HepG2 (cell line): ENCODE data around the gene LGALS7B. TPM values are rescaled to one million over a fixed set of nuclear protein-coding genes. Genes with fewer than 3 reads are reported as not detected.

Experiments
- AHR ChIP-seq: IDR thresholded peaks from 2 replicates; pipeline ENCODE4 v1.6.1; 2018; ENCODE audit warnings: missing genetic modification reagents, missing compliant biosample characterization
- GLI4 ChIP-seq: sonication (generic); formaldehyde crosslinking; IDR thresholded peaks from 2 replicates; pipeline ENCODE4 v1.5.1; 2020; ENCODE audit warnings: missing genetic modification reagents, mild to moderate bottlenecking, moderate library complexity, borderline replicate concordance
- HNF4G ChIP-seq, 2 experiments: sonication (generic) in 1 of 2; formaldehyde crosslinking in 1 of 2; IDR thresholded peaks; 2 replicates each; pipeline versions ENCODE4 v1.4.0 to v1.6.1; 2011 to 2020; ENCODE audit warnings: borderline replicate concordance in 2 of 2, low read depth in 2 of 2, mild to moderate bottlenecking in 2 of 2, low read length in 1 of 2, missing genetic modification reagents in 1 of 2, moderate library complexity in 1 of 2
- HNRNPUL1 ChIP-seq: fragments of 200-400 bp; formaldehyde crosslinking; IDR thresholded peaks from 2 replicates; pipeline ENCODE4 v1.6.1; 2017; ENCODE audit warnings: low read depth, mild to moderate bottlenecking, low read length, moderate library complexity
- KLF13 ChIP-seq: sonication (generic); formaldehyde crosslinking; IDR thresholded peaks from 2 replicates; pipeline ENCODE4 v1.4.0; 2020; ENCODE audit warnings: mild to moderate bottlenecking, missing genetic modification reagents
- NCOA5 ChIP-seq: sonication (generic); formaldehyde crosslinking; IDR thresholded peaks from 2 replicates; pipeline ENCODE4 v1.4.0; 2020; ENCODE audit warnings: missing genetic modification reagents
- NFKB2 ChIP-seq: sonication (generic); formaldehyde crosslinking; IDR thresholded peaks from 2 replicates; pipeline ENCODE4 v1.4.0; 2020; ENCODE audit warnings: missing genetic modification reagents, borderline replicate concordance
- POLR2AphosphoS5 ChIP-seq: IDR thresholded peaks from 2 replicates; pipeline ENCODE4 v1.6.1; 2012; ENCODE audit warnings: low read depth, low read length
- RBFOX2 ChIP-seq: fragments of 200-400 bp; formaldehyde crosslinking; IDR thresholded peaks from 2 replicates; pipeline ENCODE4 v1.6.1; 2017; ENCODE audit warnings: low read depth, mild to moderate bottlenecking, low read length
- SMAD9 ChIP-seq: sonication (generic); formaldehyde crosslinking; IDR thresholded peaks from 2 replicates; pipeline ENCODE4 v1.5.1; 2020; ENCODE audit warnings: mild to moderate bottlenecking, missing genetic modification reagents
- ZKSCAN8 ChIP-seq: IDR thresholded peaks from 2 replicates; pipeline ENCODE4 v1.6.1; 2016; ENCODE audit warnings: borderline replicate concordance, missing genetic modification reagents, missing compliant biosample characterization
- ZNF143 ChIP-seq: sonication (generic); formaldehyde crosslinking; IDR thresholded peaks from 2 replicates; pipeline ENCODE4 v1.4.0; 2020; ENCODE audit warnings: missing genetic modification reagents
- ZNF530 ChIP-seq: sonication (generic); formaldehyde crosslinking; IDR thresholded peaks from 2 replicates; pipeline ENCODE4 v1.5.0; 2020; ENCODE audit warnings: low read depth, mild to moderate bottlenecking, missing genetic modification reagents
- ZSCAN20 ChIP-seq: sonication (generic); formaldehyde crosslinking; IDR thresholded peaks from 2 replicates; pipeline ENCODE4 v1.4.0; 2020; ENCODE audit warnings: missing genetic modification reagents, mild to moderate bottlenecking, borderline replicate concordance
- polyA plus RNA-seq, 8 experiments: library from polyadenylated mRNA; depleted of rRNA in 3 of 8; stranded (reverse) in 7 of 8; unstranded in 1 of 8; fragments of >200 nt; fragmentation: Illumina TruSeq in 4 of 8; extraction: Trizol in 4 of 8; gene quantifications; 2 replicates each; pipeline versions ENCODE4 v1.2.1 to v1.2.3, GENCODE V29; 2011 to 2016; ENCODE audit warnings: low read depth in 4 of 8, missing spikeins in 1 of 8, mixed read lengths in 1 of 8; ENCODE audit not compliant: insufficient read depth in 1 of 8
- total RNA-seq, 5 experiments: library from RNA; depleted of rRNA; stranded (reverse); fragments of >200 nt; fragmentation: Illumina TruSeq; extraction: Trizol; gene quantifications; 2 replicates each; pipeline ENCODE4 v1.2.3, GENCODE V29; 2016; ENCODE audit warnings: low read depth in 1 of 5
- TF ChIP-seq, protein P1 (sequence below): sonication (generic); formaldehyde crosslinking; IDR thresholded peaks from 2 replicates; pipeline ENCODE4 v1.5.1; 2020; ENCODE audit warnings: mild to moderate bottlenecking, missing genetic modification reagents, moderate library complexity
- TF ChIP-seq, protein P2 (sequence below): sonication (generic); formaldehyde crosslinking; IDR thresholded peaks from 2 replicates; pipeline ENCODE4 v1.4.0; 2020; ENCODE audit warnings: missing genetic modification reagents
- TF ChIP-seq, protein P3 (sequence below): sonication (generic); formaldehyde crosslinking; IDR thresholded peaks from 2 replicates; pipeline ENCODE4 v1.5.0; 2020; ENCODE audit warnings: mild to moderate bottlenecking, missing genetic modification reagents, moderate library complexity
- TF ChIP-seq, protein P4 (sequence below): sonication (generic); formaldehyde crosslinking; IDR thresholded peaks from 2 replicates; pipeline ENCODE4 v1.4.0; 2020; ENCODE audit warnings: missing genetic modification reagents
- TF ChIP-seq, protein P5 (sequence below): IDR thresholded peaks from 2 replicates; pipeline ENCODE4 v1.6.1; 2016; ENCODE audit warnings: low read depth, control low read depth

LGALS7B gene
- total and polyA plus RNA-seq, 2 of the 13 experiments (the other 11 are each of a cell fraction or from before 2014, with no cell fraction given), result 1.7 to 2.1 TPM

DNA sequence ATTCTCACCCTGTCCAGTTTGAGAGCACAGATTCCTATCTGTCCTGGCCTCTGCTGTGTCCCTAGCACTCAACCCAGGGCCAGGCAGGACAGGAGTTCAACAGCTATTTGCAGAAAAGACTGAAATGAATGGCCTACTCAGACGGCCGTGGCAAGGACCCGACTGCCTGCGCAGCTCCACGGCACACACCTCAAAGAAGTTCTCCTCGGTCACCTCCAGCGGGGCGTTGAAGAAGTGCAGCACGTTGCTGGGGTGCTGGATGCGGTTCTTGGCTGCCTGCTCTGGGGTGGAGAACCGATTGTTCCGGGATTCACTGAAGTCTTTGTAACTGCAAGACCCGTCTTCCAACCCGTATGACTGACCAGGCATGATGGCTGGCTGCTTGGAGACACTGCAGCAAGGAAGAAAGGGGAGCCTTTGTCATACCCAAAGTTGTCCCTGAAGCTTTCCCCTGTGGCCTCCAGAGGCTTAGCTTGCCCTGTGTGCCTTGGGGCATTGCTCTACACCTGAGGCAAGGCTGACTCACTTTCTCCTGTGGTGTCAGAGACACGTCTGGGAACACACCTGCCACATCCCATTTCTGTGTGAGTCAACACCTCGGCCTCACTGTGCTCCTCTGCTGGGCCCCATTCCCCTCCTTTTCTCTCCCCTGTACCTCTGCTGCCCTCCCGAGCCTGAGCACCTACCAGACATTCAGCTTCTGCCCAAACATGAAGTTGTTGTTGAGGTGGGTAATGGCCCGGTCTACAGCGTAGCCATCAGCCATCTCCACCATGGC lies 49.4 kb downstream of the LGALS7B start (continued):
- TF ChIP-seq, protein P1, sequence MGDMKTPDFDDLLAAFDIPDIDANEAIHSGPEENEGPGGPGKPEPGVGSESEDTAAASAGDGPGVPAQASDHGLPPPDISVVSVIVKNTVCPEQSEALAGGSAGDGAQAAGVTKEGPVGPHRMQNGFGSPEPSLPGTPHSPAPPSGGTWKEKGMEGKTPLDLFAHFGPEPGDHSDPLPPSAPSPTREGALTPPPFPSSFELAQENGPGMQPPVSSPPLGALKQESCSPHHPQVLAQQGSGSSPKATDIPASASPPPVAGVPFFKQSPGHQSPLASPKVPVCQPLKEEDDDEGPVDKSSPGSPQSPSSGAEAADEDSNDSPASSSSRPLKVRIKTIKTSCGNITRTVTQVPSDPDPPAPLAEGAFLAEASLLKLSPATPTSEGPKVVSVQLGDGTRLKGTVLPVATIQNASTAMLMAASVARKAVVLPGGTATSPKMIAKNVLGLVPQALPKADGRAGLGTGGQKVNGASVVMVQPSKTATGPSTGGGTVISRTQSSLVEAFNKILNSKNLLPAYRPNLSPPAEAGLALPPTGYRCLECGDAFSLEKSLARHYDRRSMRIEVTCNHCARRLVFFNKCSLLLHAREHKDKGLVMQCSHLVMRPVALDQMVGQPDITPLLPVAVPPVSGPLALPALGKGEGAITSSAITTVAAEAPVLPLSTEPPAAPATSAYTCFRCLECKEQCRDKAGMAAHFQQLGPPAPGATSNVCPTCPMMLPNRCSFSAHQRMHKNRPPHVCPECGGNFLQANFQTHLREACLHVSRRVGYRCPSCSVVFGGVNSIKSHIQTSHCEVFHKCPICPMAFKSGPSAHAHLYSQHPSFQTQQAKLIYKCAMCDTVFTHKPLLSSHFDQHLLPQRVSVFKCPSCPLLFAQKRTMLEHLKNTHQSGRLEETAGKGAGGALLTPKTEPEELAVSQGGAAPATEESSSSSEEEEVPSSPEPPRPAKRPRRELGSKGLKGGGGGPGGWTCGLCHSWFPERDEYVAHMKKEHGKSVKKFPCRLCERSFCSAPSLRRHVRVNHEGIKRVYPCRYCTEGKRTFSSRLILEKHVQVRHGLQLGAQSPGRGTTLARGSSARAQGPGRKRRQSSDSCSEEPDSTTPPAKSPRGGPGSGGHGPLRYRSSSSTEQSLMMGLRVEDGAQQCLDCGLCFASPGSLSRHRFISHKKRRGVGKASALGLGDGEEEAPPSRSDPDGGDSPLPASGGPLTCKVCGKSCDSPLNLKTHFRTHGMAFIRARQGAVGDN (CRISPR knock-in tag), result peak; percentile 59; the same call in 1 of the 2 replicates
- TF ChIP-seq SMAD9 (CRISPR knock-in tag) (no peak), ZKSCAN8 (CRISPR knock-in tag) (no peak), HNRNPUL1 (no peak), KLF13 (CRISPR knock-in tag) (no peak), POLR2AphosphoS5 (0 out of 2 replicates have a peak, but pooled peaks have one; percentile 16), NCOA5 (CRISPR knock-in tag) (no peak), HNF4G (IDR thresholded peaks at IDR 0.05; ENCODE audit: borderline replicate concordance, low read depth, low read length) (no peak), HNF4G (CRISPR knock-in tag; IDR thresholded peaks at IDR 0.05; ENCODE audit: borderline replicate concordance, low read depth) (no peak), GLI4 (no peak), ZNF143 (CRISPR knock-in tag) (no peak), ZSCAN20 (CRISPR knock-in tag) (no peak), NFKB2 (CRISPR knock-in tag) (peak; percentile 3; the same call in 1 of the 2 replicates), RBFOX2 (peak; percentile 64), AHR (CRISPR knock-in tag) (no peak), ZNF530 (CRISPR knock-in tag) (no peak)
- TF ChIP-seq, protein P2, sequence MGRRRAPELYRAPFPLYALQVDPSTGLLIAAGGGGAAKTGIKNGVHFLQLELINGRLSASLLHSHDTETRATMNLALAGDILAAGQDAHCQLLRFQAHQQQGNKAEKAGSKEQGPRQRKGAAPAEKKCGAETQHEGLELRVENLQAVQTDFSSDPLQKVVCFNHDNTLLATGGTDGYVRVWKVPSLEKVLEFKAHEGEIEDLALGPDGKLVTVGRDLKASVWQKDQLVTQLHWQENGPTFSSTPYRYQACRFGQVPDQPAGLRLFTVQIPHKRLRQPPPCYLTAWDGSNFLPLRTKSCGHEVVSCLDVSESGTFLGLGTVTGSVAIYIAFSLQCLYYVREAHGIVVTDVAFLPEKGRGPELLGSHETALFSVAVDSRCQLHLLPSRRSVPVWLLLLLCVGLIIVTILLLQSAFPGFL, result no peak
- TF ChIP-seq, protein P3, sequence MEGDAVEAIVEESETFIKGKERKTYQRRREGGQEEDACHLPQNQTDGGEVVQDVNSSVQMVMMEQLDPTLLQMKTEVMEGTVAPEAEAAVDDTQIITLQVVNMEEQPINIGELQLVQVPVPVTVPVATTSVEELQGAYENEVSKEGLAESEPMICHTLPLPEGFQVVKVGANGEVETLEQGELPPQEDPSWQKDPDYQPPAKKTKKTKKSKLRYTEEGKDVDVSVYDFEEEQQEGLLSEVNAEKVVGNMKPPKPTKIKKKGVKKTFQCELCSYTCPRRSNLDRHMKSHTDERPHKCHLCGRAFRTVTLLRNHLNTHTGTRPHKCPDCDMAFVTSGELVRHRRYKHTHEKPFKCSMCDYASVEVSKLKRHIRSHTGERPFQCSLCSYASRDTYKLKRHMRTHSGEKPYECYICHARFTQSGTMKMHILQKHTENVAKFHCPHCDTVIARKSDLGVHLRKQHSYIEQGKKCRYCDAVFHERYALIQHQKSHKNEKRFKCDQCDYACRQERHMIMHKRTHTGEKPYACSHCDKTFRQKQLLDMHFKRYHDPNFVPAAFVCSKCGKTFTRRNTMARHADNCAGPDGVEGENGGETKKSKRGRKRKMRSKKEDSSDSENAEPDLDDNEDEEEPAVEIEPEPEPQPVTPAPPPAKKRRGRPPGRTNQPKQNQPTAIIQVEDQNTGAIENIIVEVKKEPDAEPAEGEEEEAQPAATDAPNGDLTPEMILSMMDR (CRISPR knock-in tag), result 0 out of 2 replicates have a peak, but pooled peaks have one; percentile 9
- TF ChIP-seq, protein P4, sequence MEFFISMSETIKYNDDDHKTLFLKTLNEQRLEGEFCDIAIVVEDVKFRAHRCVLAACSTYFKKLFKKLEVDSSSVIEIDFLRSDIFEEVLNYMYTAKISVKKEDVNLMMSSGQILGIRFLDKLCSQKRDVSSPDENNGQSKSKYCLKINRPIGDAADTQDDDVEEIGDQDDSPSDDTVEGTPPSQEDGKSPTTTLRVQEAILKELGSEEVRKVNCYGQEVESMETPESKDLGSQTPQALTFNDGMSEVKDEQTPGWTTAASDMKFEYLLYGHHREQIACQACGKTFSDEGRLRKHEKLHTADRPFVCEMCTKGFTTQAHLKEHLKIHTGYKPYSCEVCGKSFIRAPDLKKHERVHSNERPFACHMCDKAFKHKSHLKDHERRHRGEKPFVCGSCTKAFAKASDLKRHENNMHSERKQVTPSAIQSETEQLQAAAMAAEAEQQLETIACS (CRISPR knock-in tag), result no peak
- TF ChIP-seq, protein P5, sequence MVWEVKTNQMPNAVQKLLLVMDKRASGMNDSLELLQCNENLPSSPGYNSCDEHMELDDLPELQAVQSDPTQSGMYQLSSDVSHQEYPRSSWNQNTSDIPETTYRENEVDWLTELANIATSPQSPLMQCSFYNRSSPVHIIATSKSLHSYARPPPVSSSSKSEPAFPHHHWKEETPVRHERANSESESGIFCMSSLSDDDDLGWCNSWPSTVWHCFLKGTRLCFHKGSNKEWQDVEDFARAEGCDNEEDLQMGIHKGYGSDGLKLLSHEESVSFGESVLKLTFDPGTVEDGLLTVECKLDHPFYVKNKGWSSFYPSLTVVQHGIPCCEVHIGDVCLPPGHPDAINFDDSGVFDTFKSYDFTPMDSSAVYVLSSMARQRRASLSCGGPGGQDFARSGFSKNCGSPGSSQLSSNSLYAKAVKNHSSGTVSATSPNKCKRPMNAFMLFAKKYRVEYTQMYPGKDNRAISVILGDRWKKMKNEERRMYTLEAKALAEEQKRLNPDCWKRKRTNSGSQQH, result no peak
